Calu3 (cell line): ENCODE measurements around the gene MAN2A1. TPM values are rescaled to one million over a fixed set of nuclear protein-coding genes. Genes with fewer than 3 reads are reported as not detected.

Experiments used
- BruUV-seq: library from RNA; stranded (reverse); fragments of 400-500 nt; replicated peaks from 2 replicates; lab custom pipeline; 2021; lab: Mats Ljungman, UMichigan
- CTCF ChIA-PET: fragments of 300-600 bp; sonication (Branson Sonifier 250); formaldehyde crosslinking; loops from one replicate; lab custom pipeline; 2022; ENCODE audit warnings: antibody characterized with exemption; lab: Charles Lee
- DNase-seq: peaks from one replicate; pipeline ENCODE4 v3.0.0; 2022
- H3K27ac Mint-ChIP-seq: one replicate; pipeline ENCODE4 v1.8.0; 2022; ENCODE audit warnings: mixed read lengths; ENCODE audit not compliant: unreplicated experiment
- H3K27me3 Mint-ChIP-seq: one replicate; pipeline ENCODE4 v1.8.0; 2022; ENCODE audit warnings: mixed read lengths; ENCODE audit not compliant: unreplicated experiment
- H3K36me3 Mint-ChIP-seq: one replicate; pipeline ENCODE4 v1.8.0; 2022; ENCODE audit warnings: mild to moderate bottlenecking, moderate library complexity, mixed read lengths; ENCODE audit not compliant: insufficient read depth, unreplicated experiment
- H3K4me1 Mint-ChIP-seq: one replicate; pipeline ENCODE4 v1.8.0; 2022; ENCODE audit warnings: mild to moderate bottlenecking, low read depth, mixed read lengths; ENCODE audit not compliant: unreplicated experiment
- H3K4me3 Mint-ChIP-seq: one replicate; pipeline ENCODE4 v1.8.0; 2022; ENCODE audit warnings: mild to moderate bottlenecking, low read depth, moderate library complexity, mixed read lengths; ENCODE audit not compliant: unreplicated experiment
- H3K9me3 Mint-ChIP-seq: one replicate; pipeline ENCODE4 v1.8.0; 2022; ENCODE audit warnings: low read depth, mixed read lengths; ENCODE audit not compliant: unreplicated experiment
- intact Hi-C: fragments of 100-400 bp; cut with micrococcal nuclease; formaldehyde crosslinking; loops from one replicate; pipeline ENCODE4 v1.10.0; 2022; ENCODE audit not compliant: unreplicated experiment
- total RNA-seq: library from RNA; stranded (reverse); gene quantifications from 2 replicates; pipeline ENCODE4 v1.2.3, GENCODE V29; 2022
- TF ChIP-seq, protein P1 (sequence below): fragments of 200-600 bp; IDR thresholded peaks from one replicate; pipeline ENCODE4 v1.8.0; 2022; ENCODE audit warnings: antibody characterized with exemption; ENCODE audit not compliant: unreplicated experiment

Gene MAN2A1
- total RNA-seq, 1 experiment from 2014 or later, result 76.3 TPM

DNA sequence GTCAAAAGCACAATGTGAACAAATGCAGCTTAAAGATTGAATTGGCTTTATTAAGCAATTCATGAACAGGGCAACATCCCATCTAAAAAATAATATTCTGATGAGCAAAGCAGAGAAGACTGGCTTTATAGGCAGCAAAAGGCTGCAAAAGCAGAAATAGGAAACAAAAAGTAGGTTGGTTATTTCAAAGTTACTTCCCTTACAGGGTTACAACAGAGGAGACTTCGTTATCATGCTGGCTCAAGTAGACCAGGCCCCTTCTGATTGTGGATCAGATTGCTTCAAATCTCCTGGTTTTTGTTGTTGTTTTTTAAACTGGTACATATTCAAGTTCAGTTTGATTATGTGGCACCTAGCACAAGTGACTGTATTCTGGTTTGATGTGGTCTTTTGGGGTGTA, 73.1 kb downstream of the MAN2A1 start:
- intact Hi-C loops, result no loop called here
- no peaks in the 10 kb centered on the region for H3K27me3 Mint-ChIP-seq
- TF ChIP-seq, protein P1, sequence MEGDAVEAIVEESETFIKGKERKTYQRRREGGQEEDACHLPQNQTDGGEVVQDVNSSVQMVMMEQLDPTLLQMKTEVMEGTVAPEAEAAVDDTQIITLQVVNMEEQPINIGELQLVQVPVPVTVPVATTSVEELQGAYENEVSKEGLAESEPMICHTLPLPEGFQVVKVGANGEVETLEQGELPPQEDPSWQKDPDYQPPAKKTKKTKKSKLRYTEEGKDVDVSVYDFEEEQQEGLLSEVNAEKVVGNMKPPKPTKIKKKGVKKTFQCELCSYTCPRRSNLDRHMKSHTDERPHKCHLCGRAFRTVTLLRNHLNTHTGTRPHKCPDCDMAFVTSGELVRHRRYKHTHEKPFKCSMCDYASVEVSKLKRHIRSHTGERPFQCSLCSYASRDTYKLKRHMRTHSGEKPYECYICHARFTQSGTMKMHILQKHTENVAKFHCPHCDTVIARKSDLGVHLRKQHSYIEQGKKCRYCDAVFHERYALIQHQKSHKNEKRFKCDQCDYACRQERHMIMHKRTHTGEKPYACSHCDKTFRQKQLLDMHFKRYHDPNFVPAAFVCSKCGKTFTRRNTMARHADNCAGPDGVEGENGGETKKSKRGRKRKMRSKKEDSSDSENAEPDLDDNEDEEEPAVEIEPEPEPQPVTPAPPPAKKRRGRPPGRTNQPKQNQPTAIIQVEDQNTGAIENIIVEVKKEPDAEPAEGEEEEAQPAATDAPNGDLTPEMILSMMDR, result no peak
- H3K27ac Mint-ChIP-seq, result no peak overlapping the region
- no peaks in the 10 kb centered on the region for H3K36me3 Mint-ChIP-seq
- H3K4me1 Mint-ChIP-seq, result peaks cover 18% of the 10 kb centered on the region
- no peak for DNase-seq
- no peak overlapping the region for H3K4me3 Mint-ChIP-seq
- peaks cover 2% of the 10 kb centered on the region for H3K9me3 Mint-ChIP-seq
- no TSS peak for BruUV-seq
- CTCF ChIA-PET, result no interaction called here

DNA sequence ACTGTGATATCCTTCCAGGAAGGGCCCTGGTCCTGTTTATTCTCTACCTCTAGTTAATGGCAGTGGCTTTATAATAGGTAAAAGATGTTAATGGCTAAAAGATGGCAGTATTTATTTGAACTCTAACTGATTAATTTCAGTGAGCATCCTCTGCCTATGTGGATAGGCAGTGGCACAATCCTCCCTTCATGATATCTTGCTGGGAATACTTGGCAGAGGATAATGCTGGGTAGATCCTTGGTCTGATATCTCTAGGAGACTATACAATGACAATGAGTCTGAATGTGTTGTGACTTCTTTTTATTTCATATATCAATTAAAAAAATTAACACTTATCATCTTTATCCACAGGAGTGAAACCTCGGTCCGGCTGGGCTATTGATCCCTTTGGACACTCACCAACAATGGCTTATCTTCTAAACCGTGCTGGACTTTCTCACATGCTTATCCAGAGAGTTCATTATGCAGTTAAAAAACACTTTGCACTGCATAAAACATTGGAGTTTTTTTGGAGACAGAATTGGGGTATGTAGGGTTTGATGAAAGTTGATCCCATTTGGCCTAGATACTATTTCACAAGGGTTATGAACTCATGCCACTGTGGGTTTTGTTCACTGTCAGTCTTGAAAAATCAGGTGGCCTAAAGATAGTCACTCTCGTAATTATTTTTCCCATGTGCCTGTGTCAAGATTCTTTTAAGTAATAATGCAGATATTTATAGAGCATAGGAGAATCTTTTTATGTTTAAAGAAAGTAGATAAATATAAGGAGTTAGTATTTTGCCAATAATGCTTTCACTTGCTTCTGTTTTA, 77.7 kb downstream of the MAN2A1 start:
- peaks cover 5% of the 10 kb centered on the region for H3K36me3 Mint-ChIP-seq
- peaks cover 11% of the 10 kb centered on the region for H3K4me1 Mint-ChIP-seq
- no peak overlapping the region for H3K4me3 Mint-ChIP-seq
- DNase-seq, result no peak
- TF ChIP-seq, protein P1, result no peak
- H3K27ac Mint-ChIP-seq, result no peak overlapping the region
- BruUV-seq, result no TSS peak
- no peaks in the 10 kb centered on the region for H3K27me3 Mint-ChIP-seq
- intact Hi-C loops, result no loop called here
- no peaks in the 10 kb centered on the region for H3K9me3 Mint-ChIP-seq
- CTCF ChIA-PET, result no interaction called here

- H3K4me3 Mint-ChIP-seq, result no peak overlapping the region
- peaks cover 5% of the 10 kb centered on the region for H3K36me3 Mint-ChIP-seq
- DNase-seq, result no peak
- CTCF ChIA-PET, result no interaction called here
- H3K4me1 Mint-ChIP-seq, result peaks cover 11% of the 10 kb centered on the region
- TF ChIP-seq, protein P1, result no peak
- H3K27me3 Mint-ChIP-seq, result no peaks in the 10 kb centered on the region
- no TSS peak for BruUV-seq
- intact Hi-C loops, result no loop called here
- H3K9me3 Mint-ChIP-seq, result no peaks in the 10 kb centered on the region
- H3K27ac Mint-ChIP-seq, result no peak overlapping the region
These were observed 78.3 kb downstream of the MAN2A1 start for GRCh38 chr5:109767997-109768396.

DNA sequence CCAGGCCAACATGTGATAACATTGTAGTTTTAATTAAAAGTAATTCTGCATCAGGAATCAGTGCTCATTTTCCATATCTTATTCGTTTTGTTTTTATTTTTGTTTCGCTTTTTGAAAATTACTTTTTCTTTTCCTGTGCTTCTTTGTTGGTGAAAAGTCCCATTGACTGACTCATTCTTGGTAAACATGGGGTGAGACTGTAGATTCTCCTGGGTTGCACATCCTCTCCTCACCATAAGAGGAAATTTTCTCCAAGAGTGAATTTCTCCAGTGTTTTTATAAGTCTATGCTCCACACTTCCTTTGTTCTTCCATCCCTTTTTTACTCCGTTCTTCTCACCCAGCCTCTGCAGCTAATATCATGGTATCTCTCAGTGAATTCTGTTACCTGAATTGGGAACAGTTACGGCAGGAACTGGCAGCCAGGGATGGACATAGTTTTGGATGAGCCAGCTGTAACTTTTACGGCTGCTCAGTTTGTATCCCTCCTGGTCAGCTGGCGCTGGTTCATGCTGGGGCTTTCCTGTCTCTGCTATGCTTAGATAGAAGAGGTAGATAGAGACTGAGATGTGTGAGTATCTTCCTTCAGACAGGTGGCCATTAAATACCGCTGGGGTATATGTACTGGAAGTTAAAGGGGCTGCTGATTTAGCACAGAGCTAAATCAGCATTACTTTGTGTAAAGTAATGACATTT, 80.0 kb downstream of the MAN2A1 start:
- Mint-ChIP-seq H3K4me3 (no peak overlapping the region), H3K36me3 (peaks cover 5% of the 10 kb centered on the region), H3K9me3 (no peaks in the 10 kb centered on the region), H3K27ac (no peak overlapping the region), H3K27me3 (no peaks in the 10 kb centered on the region), H3K4me1 (peaks cover 11% of the 10 kb centered on the region)
- TF ChIP-seq, protein P1, result no peak
- intact Hi-C loops, result no loop called here
- no TSS peak for BruUV-seq
- no peak for DNase-seq
- CTCF ChIA-PET, result no interaction called here
